ENCODE results near the gene TYW1.
"Not testable (repeated sequence)": the region's sequence is repeated elsewhere in the genome, so short reads cannot be mapped to it uniquely, and the experiment has no call there.

DNA sequence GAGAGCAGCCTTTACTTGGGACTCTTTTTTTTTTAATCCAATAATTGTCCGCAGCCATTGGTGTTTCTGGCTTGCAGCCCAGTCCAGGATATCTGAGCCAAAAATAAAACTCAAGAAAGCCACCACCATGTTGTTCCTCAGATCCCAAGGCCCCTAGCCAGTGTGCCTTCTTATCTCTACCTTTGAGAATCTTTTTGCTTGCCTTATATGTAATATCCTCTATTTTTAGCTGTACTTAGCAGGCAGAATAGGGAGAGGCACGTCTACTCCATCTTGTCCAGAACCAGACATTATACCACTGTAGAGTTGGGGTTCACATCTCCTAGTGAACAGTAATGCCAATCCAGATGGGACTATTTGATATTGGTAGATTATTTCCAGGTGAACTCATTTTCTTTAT, 209.1 kb downstream of the TYW1 start:
- TF ChIP-seq, protein P1, sequence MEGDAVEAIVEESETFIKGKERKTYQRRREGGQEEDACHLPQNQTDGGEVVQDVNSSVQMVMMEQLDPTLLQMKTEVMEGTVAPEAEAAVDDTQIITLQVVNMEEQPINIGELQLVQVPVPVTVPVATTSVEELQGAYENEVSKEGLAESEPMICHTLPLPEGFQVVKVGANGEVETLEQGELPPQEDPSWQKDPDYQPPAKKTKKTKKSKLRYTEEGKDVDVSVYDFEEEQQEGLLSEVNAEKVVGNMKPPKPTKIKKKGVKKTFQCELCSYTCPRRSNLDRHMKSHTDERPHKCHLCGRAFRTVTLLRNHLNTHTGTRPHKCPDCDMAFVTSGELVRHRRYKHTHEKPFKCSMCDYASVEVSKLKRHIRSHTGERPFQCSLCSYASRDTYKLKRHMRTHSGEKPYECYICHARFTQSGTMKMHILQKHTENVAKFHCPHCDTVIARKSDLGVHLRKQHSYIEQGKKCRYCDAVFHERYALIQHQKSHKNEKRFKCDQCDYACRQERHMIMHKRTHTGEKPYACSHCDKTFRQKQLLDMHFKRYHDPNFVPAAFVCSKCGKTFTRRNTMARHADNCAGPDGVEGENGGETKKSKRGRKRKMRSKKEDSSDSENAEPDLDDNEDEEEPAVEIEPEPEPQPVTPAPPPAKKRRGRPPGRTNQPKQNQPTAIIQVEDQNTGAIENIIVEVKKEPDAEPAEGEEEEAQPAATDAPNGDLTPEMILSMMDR (conservative IDR thresholded peaks at IDR 0.05) = not testable (repeated sequence)
- not testable (repeated sequence) for TF ChIP-seq EZH2 (IDR thresholded peaks at IDR 0.05; ENCODE audit: low read depth)
